ENCODE data around the gene TMEM151A. TPM values are rescaled to one million over a fixed set of nuclear protein-coding genes. Genes with fewer than 3 reads are reported as not detected.

Gene TMEM151A
- total and polyA plus RNA-seq, 4 donors, result 0.05 to 0.13 TPM; not detected in 2

DNA sequence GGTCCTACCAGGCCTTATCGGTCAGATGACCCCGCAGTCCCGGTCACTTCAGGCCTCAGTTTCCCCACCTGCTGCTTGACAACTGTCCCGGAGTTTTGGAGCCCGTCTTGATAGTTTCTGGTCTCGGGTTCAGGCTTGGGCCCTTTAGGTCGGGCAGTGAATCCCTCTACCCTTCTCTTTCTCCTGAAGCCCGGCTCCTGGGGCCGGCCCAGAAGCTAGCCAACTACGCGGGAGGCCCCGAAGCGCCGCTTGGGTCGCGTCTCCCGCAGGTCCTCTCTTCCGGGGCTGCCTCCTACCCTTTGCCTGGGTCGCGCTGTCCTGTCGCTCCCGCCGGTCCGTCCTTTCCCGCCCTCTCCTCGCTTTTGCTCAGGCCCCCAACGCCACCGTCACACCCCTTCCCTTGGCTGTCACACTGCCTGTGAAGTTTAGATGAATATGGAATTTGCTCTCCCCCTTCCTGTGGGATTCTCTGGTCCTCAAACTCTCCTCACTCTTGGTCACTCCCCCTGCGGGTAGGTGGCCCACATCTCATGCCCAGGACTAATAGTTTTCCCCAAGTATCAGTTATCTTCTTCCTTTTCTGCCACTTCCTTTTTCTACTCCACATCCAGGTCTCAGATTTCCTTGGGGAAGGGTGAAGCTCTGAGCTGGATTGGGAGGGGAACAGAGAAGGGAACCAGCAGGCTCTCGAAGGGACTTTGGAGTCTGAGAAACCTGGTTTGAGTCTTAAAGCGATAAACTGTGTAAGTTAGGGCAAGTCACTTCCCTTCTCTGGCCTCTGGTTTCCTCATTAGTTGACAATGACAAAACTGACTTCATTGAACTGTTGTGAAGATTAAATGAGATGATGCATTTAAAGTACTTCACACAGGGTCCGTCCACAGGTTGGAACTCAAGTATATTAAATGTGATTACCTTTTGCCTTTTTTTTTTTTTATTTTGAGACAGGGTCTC, 22.5 kb upstream of the TMEM151A start:
- Histone ChIP-seq H3K9ac (ENCODE audit: low read depth in 1 of 2, low read length in 2 of 2) (peak overlapping the region; percentile 90 to 92), H3K4me3 (ENCODE audit: low read depth in 1 of 3, low read length in 3 of 3) (peak overlapping the region; percentile 82 to 94 (median 93)), H3K9me3 (ENCODE audit: control insufficient read depth in 4 of 4, low read length in 3 of 4) (no peaks in the 10 kb centered on the region), H3K27me3 (ENCODE audit: control insufficient read depth in 4 of 4, insufficient read depth in 4 of 4, low read length in 3 of 4) (no peaks in the 10 kb centered on the region), H3K36me3 (ENCODE audit: control insufficient read depth in 4 of 4, insufficient read depth in 3 of 4, low read depth in 1 of 4, low read length in 3 of 4) (peaks cover 4 to 28% (median 24%) of the 10 kb centered on the region in 4 donors), H3K4me1 (ENCODE audit: control insufficient read depth in 4 of 4, insufficient read depth in 4 of 4, low read length in 3 of 4) (peaks cover 4 to 23% (median 17%) of the 10 kb centered on the region in 4 donors), H3K27ac (ENCODE audit: low read depth in 1 of 2, low read length in 2 of 2) (peak overlapping the region; percentile 91 to 92)
- TF ChIP-seq JUND (IDR thresholded peaks at IDR 0.05) (no peak), SP1 (IDR thresholded peaks at IDR 0.05) (no peak), TAF1 (conservative IDR thresholded peaks at IDR 0.05) (no peak), EGR1 (IDR thresholded peaks at IDR 0.05; ENCODE audit: low read depth in 2 of 2) (no peak), HNF4A (conservative IDR thresholded peaks at IDR 0.05) (no peak), HNF4G (IDR thresholded peaks at IDR 0.05) (no peak), FOXA2 (IDR thresholded peaks at IDR 0.05) (no peak), YY1 (IDR thresholded peaks at IDR 0.05) (no peak), GABPA (IDR thresholded peaks at IDR 0.05 in 1 of 2, conservative IDR thresholded peaks at IDR 0.05 in 1 of 2) (no peak), NR2F2 (IDR thresholded peaks at IDR 0.05) (no peak), FOXA1 (IDR thresholded peaks at IDR 0.05) (no peak), RXRA (IDR thresholded peaks at IDR 0.05) (no peak), RAD21 (IDR thresholded peaks at IDR 0.05) (no peak)
- TF ChIP-seq, protein P1, sequence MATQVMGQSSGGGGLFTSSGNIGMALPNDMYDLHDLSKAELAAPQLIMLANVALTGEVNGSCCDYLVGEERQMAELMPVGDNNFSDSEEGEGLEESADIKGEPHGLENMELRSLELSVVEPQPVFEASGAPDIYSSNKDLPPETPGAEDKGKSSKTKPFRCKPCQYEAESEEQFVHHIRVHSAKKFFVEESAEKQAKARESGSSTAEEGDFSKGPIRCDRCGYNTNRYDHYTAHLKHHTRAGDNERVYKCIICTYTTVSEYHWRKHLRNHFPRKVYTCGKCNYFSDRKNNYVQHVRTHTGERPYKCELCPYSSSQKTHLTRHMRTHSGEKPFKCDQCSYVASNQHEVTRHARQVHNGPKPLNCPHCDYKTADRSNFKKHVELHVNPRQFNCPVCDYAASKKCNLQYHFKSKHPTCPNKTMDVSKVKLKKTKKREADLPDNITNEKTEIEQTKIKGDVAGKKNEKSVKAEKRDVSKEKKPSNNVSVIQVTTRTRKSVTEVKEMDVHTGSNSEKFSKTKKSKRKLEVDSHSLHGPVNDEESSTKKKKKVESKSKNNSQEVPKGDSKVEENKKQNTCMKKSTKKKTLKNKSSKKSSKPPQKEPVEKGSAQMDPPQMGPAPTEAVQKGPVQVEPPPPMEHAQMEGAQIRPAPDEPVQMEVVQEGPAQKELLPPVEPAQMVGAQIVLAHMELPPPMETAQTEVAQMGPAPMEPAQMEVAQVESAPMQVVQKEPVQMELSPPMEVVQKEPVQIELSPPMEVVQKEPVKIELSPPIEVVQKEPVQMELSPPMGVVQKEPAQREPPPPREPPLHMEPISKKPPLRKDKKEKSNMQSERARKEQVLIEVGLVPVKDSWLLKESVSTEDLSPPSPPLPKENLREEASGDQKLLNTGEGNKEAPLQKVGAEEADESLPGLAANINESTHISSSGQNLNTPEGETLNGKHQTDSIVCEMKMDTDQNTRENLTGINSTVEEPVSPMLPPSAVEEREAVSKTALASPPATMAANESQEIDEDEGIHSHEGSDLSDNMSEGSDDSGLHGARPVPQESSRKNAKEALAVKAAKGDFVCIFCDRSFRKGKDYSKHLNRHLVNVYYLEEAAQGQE (IDR thresholded peaks at IDR 0.05), result no peak
- TF ChIP-seq, protein P2, sequence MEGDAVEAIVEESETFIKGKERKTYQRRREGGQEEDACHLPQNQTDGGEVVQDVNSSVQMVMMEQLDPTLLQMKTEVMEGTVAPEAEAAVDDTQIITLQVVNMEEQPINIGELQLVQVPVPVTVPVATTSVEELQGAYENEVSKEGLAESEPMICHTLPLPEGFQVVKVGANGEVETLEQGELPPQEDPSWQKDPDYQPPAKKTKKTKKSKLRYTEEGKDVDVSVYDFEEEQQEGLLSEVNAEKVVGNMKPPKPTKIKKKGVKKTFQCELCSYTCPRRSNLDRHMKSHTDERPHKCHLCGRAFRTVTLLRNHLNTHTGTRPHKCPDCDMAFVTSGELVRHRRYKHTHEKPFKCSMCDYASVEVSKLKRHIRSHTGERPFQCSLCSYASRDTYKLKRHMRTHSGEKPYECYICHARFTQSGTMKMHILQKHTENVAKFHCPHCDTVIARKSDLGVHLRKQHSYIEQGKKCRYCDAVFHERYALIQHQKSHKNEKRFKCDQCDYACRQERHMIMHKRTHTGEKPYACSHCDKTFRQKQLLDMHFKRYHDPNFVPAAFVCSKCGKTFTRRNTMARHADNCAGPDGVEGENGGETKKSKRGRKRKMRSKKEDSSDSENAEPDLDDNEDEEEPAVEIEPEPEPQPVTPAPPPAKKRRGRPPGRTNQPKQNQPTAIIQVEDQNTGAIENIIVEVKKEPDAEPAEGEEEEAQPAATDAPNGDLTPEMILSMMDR (IDR thresholded peaks at IDR 0.05; ENCODE audit: low read depth, low read length, missing input control), result no peak
- TF ChIP-seq, protein P3, sequence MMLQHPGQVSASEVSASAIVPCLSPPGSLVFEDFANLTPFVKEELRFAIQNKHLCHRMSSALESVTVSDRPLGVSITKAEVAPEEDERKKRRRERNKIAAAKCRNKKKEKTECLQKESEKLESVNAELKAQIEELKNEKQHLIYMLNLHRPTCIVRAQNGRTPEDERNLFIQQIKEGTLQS (IDR thresholded peaks at IDR 0.05), result no peak
- TF ChIP-seq, protein P4, sequence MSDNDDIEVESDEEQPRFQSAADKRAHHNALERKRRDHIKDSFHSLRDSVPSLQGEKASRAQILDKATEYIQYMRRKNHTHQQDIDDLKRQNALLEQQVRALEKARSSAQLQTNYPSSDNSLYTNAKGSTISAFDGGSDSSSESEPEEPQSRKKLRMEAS (IDR thresholded peaks at IDR 0.05), result no peak
- DNase-seq (ENCODE audit: low spot score), result peak; percentile 48
- 5% methylated on average over 32 of the region's 32 CpGs for WGBS

DNA sequence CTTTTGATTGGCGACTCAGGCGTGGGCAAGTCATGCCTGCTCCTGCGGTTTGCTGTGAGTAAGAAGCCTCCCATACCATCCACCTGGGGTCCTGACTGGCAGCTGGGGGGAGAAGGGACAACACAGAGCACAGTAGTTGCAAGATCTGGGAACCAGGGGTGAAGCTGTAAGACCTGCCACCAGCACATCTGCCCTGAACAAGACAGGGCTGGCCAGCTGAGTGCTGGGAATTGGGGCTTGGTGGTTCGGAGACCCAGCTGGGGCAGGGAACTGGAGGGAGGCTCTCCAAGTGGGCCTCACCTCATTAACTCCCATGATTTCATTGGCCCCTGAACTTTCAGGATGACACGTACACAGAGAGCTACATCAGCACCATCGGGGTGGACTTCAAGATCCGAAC, 19.9 kb upstream of the TMEM151A start:
- no peak overlapping the region for H3K27ac ChIP-seq (ENCODE audit: low read depth in 1 of 2, low read length in 2 of 2)
- no peak for TF ChIP-seq YY1 (IDR thresholded peaks at IDR 0.05)
- H3K27me3 ChIP-seq (ENCODE audit: control insufficient read depth in 4 of 4, insufficient read depth in 4 of 4, low read length in 3 of 4), result no peaks in the 10 kb centered on the region
- H3K9ac ChIP-seq (ENCODE audit: low read depth in 1 of 2, low read length in 2 of 2), result no peak overlapping the region
- no peak for DNase-seq (ENCODE audit: low spot score)
- peaks cover 4 to 23% (median 18%) of the 10 kb centered on the region in 4 donors for H3K4me1 ChIP-seq (ENCODE audit: control insufficient read depth in 4 of 4, insufficient read depth in 4 of 4, low read length in 3 of 4)
- H3K4me3 ChIP-seq (ENCODE audit: low read depth in 1 of 3, low read length in 3 of 3), result no peak overlapping the region
- 95% methylated on average over 7 of the region's 7 CpGs for WGBS
- no peaks in the 10 kb centered on the region for H3K9me3 ChIP-seq (ENCODE audit: control insufficient read depth in 4 of 4, low read length in 3 of 4)
- H3K36me3 ChIP-seq (ENCODE audit: control insufficient read depth in 4 of 4, insufficient read depth in 3 of 4, low read depth in 1 of 4, low read length in 3 of 4), result peaks cover 9 to 49% (median 32%) of the 10 kb centered on the region in 4 donors

Data from liver (tissue), 9 donors.